GM12878 (cell line): ENCODE measurements around the gene GPBP1. TPM values are rescaled to one million over a fixed set of nuclear protein-coding genes. Genes with fewer than 3 reads are reported as not detected.
A peak's percentile ranks its signal among the peaks of the same experiment; 100 is the strongest.

Source experiments
- ATAC-seq: fragments of 200-7000 bp; cut with Tn5 transposase; 3 replicates; pipeline ENCODE4 v1.9.1; 2020; ENCODE audit warnings: mild to moderate bottlenecking, moderate library complexity
- BruUV-seq: library from RNA; stranded (reverse); fragments of 400-500 nt; replicated peaks from 2 replicates; lab custom pipeline; 2021; lab: Mats Ljungman, UMichigan
- CTCF ChIA-PET: fragments of 300-600 bp; sonication (Branson Sonifier 250); formaldehyde crosslinking; extraction: SDS; loops from one replicate; lab custom pipeline; 2021; ENCODE audit warnings: inconsistent platforms; lab: Yijun Ruan, JAX
- POLR2A ChIA-PET: fragments of 350-600 bp; formaldehyde crosslinking; extraction: SDS; loops from one replicate; lab custom pipeline; 2021; ENCODE audit warnings: inconsistent platforms; lab: Charles Lee
- RAD21 ChIA-PET: fragments of 300-600 bp; sonication (Branson Sonifier 250); formaldehyde crosslinking; loops from one replicate; lab custom pipeline; 2023; ENCODE audit warnings: antibody characterized with exemption; ENCODE audit not compliant: unreplicated experiment; lab: Charles Lee
- SMC1A ChIA-PET: fragments of 300-600 bp; sonication (Branson Sonifier 250); formaldehyde crosslinking; loops from one replicate; lab custom pipeline; 2023; ENCODE audit not compliant: unreplicated experiment, uncharacterized antibody; lab: Charles Lee
- DNase-seq: peaks from one replicate; pipeline ENCODE4 v3.0.0-alpha.2; 2011; ENCODE audit warnings: low read depth, low spot score
- FAIRE-seq: peaks from 3 replicates; lab custom pipeline; 2011; peaks lifted over from hg19 to GRCh38; lab: Jason Lieb, UNC
- H2AFZ ChIP-seq: 2 replicates; pipeline ENCODE4 v1.6.0; 2011; ENCODE audit warnings: low read depth, low read length, control low read depth; ENCODE audit not compliant: control insufficient read depth
- H3K27ac ChIP-seq: 2 replicates; pipeline ENCODE4 v1.5.1; 2011; ENCODE audit warnings: control low read depth; ENCODE audit not compliant: control insufficient read depth, insufficient read depth
- H3K27me3 ChIP-seq, 2 experiments: replicated peaks in 1 of 2; 2 replicates each; pipeline versions ENCODE4 v1.6.0 to v1.6.1; 2011; ENCODE audit warnings: low read length in 1 of 2; ENCODE audit not compliant: control insufficient read depth in 2 of 2, insufficient read depth in 2 of 2
- H3K36me3 ChIP-seq, 2 experiments: 2 replicates each; pipeline ENCODE4 v1.5.1; 2011; ENCODE audit warnings: low read length in 1 of 2; ENCODE audit not compliant: control insufficient read depth in 2 of 2, insufficient read depth in 2 of 2
- H3K4me1 ChIP-seq: 2 replicates; pipeline ENCODE4 v1.6.1; 2011; ENCODE audit warnings: mild to moderate bottlenecking, low read length, moderate library complexity, mixed read lengths; ENCODE audit not compliant: control insufficient read depth, insufficient read depth
- H3K4me2 ChIP-seq: 2 replicates; pipeline ENCODE4 v1.6.0; 2011; ENCODE audit warnings: control low read depth; ENCODE audit not compliant: control insufficient read depth, insufficient read depth
- H3K4me3 ChIP-seq: fragments of 200-600 bp; sonication (generic); 2 replicates; pipeline ENCODE4 v1.5.1; 2016
- H3K79me2 ChIP-seq: 2 replicates; pipeline ENCODE4 v1.6.0; 2011; ENCODE audit warnings: low read length; ENCODE audit not compliant: control insufficient read depth, insufficient read depth
- H3K9ac ChIP-seq: 2 replicates; pipeline ENCODE4 v1.8.0; 2011; ENCODE audit warnings: low read length, control low read depth, mixed read lengths; ENCODE audit not compliant: control insufficient read depth, insufficient read depth
- H3K9me3 ChIP-seq: replicated peaks from 3 replicates; pipeline ENCODE4 v1.5.1; 2011; ENCODE audit warnings: mild to moderate bottlenecking, low read length; ENCODE audit not compliant: control insufficient read depth, insufficient read depth
- H4K20me1 ChIP-seq: 2 replicates; pipeline ENCODE4 v1.6.0; 2011; ENCODE audit not compliant: control insufficient read depth, insufficient read depth
- ASH2L ChIP-seq: fragments of 300-600, 200-600 bp; sonication (generic); IDR thresholded peaks from 2 replicates; pipeline ENCODE4 v1.6.1; 2017; ENCODE audit warnings: low read depth, mild to moderate bottlenecking, borderline replicate concordance
- CBX3 ChIP-seq: fragments of 200-600 bp; sonication (generic); IDR thresholded peaks from 2 replicates; pipeline ENCODE4 v1.6.1; 2016; ENCODE audit warnings: low read depth, borderline replicate concordance
- CBX5 ChIP-seq: sonication (generic); IDR thresholded peaks from 2 replicates; pipeline ENCODE4 v1.6.1; 2016; ENCODE audit warnings: low read depth, moderate library complexity, mild to moderate bottlenecking, inconsistent platforms
- E2F4 ChIP-seq: IDR thresholded peaks from 2 replicates; pipeline ENCODE4 v1.6.1; 2012; ENCODE audit warnings: low read depth, low read length, improper control_type of control experiment
- FOS ChIP-seq: IDR thresholded peaks from 3 replicates; pipeline ENCODE4 v1.6.1; 2011; ENCODE audit warnings: borderline replicate concordance; ENCODE audit not compliant: insufficient read length; ENCODE audit errors: extremely low read depth
- FOXK2 ChIP-seq: fragments of 450-650 bp; IDR thresholded peaks from 2 replicates; pipeline ENCODE4 v1.6.1; 2017; ENCODE audit warnings: mild to moderate bottlenecking, moderate library complexity
- HDAC2 ChIP-seq: fragments of 200-600 bp; sonication (generic); IDR thresholded peaks from 2 replicates; pipeline ENCODE4 v1.6.1; 2017
- NFIC ChIP-seq: IDR thresholded peaks from 2 replicates; pipeline ENCODE4 v1.6.1; 2012; ENCODE audit warnings: low read depth, mild to moderate bottlenecking, inconsistent platforms, low read length, moderate library complexity
- NR2C1 ChIP-seq: fragments of 450-650 bp; IDR thresholded peaks from 2 replicates; pipeline ENCODE4 v1.6.1; 2017; ENCODE audit warnings: antibody characterized with exemption, mild to moderate bottlenecking, moderate library complexity
- PML ChIP-seq: IDR thresholded peaks from 2 replicates; pipeline ENCODE4 v1.6.1; 2012; ENCODE audit warnings: low read length, inconsistent platforms
- SUZ12 ChIP-seq: fragments of 200-600 bp; sonication (generic); IDR thresholded peaks from one replicate; pipeline ENCODE4 v1.6.1; 2018; ENCODE audit warnings: antibody characterized with exemption, mild to moderate bottlenecking; ENCODE audit not compliant: unreplicated experiment
- TCF3 ChIP-seq: IDR thresholded peaks from 2 replicates; pipeline ENCODE4 v1.6.1; 2012; ENCODE audit warnings: low read depth, mild to moderate bottlenecking, low read length, borderline replicate concordance; ENCODE audit not compliant: insufficient read depth
- USF2 ChIP-seq: IDR thresholded peaks from 2 replicates; pipeline ENCODE4 v1.6.1; 2011; ENCODE audit warnings: low read depth, low read length, improper control_type of control experiment, borderline replicate concordance
- ZBTB40 ChIP-seq: fragments of 450-650 bp; IDR thresholded peaks from 2 replicates; pipeline ENCODE4 v1.6.1; 2016; ENCODE audit warnings: mild to moderate bottlenecking, moderate library complexity, borderline replicate concordance
- ZNF217 ChIP-seq: fragments of 450-650 bp; IDR thresholded peaks from 2 replicates; pipeline ENCODE4 v1.6.1; 2017; ENCODE audit warnings: antibody characterized with exemption, mild to moderate bottlenecking
- ZNF384 ChIP-seq: IDR thresholded peaks from 2 replicates; pipeline ENCODE4 v1.6.1; 2012; ENCODE audit warnings: low read depth, mild to moderate bottlenecking, low read length, improper control_type of control experiment, borderline replicate concordance
- WGBS: methylation state at CpG from one replicate; pipeline ENCODE4 v1.1.6; 2016; ENCODE audit warnings: low lambda C conversion rate; ENCODE audit not compliant: insufficient replicate concordance, insufficient coverage; ENCODE audit errors: missing lambda C conversion rate; 5-methylcytosine and 5-hydroxymethylcytosine counted together
- in situ Hi-C: fragments of 300-500 bp; cut with MboI; formaldehyde crosslinking; loops from 9 replicates; pipeline ENCODE4 v1.14.3; 2018; ENCODE audit warnings: mixed read lengths
- intact Hi-C: fragments of 100-400 bp; cut with micrococcal nuclease; formaldehyde crosslinking; loops from one replicate; pipeline ENCODE4 v1.14.2; 2022; ENCODE audit not compliant: unreplicated experiment
- polyA plus RNA-seq, 11 experiments: library from polyadenylated mRNA; depleted of rRNA in 4 of 11; unstranded in 6 of 11; stranded (reverse) in 5 of 11; fragments of >200 nt; fragmentation: Nextera tagmentation in 4 of 11; fragmentation: Illumina TruSeq in 1 of 11; extraction: Ambion mirVana in 4 of 11; extraction: Trizol in 1 of 11; gene quantifications; 1 replicate in 1 of 11; 2 replicates in 10 of 11; pipeline versions ENCODE4 v1.2.1 to v1.2.3, GENCODE V29; 2011 to 2016; ENCODE audit warnings: inconsistent platforms in 2 of 11, missing spikeins in 2 of 11, low read depth in 1 of 11
- total RNA-seq, 4 experiments: library from RNA; depleted of rRNA in 3 of 4; stranded (reverse); fragments of >200 nt in 3 of 4; fragmentation: Illumina TruSeq in 1 of 4; extraction: Trizol in 1 of 4; gene quantifications; 2 replicates each; pipeline versions ENCODE4 v1.2.1 to v1.2.3, GENCODE V29; 2013 to 2021
- TF ChIP-seq, protein P1 (sequence below): IDR thresholded peaks from 2 replicates; pipeline ENCODE4 v1.6.1; 2011; ENCODE audit warnings: mild to moderate bottlenecking, low read depth, low read length, moderate library complexity; ENCODE audit not compliant: insufficient replicate concordance

The GPBP1 gene
- total and polyA plus RNA-seq, 10 of the 15 experiments (the other 5 are each of a cell fraction or from before 2014, with no cell fraction given), result 27.0 to 96.2 (median 55.4) TPM

DNA sequence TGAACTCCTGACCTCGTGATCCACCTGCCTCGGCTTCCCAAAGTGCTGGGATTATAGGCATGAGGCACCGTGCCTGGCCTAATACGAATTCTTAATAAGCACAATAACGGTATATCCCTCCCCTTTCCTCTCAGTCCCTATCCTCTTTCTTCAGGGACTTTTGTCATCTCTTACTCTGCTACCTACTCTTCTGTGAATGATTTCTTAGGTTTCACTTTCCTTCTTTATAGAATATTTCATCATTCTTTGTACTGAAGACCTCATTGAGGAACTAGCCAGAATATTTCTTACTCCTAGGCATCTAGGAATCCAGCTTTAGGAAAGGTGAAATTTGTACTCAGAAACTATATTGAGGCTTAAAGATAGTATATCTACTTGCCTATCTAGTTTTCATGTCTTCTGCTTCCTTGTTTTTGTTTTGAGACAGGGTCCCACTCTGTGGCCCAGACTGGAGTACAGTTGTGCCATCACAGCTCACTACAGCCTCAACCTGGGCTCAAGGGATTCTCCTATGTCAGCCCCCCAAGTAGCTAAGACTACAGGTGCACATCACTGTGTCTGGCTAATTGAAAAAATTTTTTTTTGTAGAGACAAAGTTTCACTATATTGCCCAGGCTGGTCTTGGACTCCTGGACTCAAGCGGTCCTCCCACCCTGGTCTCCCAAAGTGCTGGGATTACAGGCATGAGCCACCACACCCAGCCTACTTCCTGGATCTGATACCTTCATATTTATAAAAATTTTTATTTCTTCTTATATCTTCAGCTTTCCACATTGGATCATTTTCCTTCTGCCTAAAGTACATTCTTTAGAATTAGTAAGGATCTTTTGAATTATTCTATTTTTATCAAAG is 69.7 kb downstream of the GPBP1 start:
- CTCF ChIA-PET, result no interaction called here
- Histone ChIP-seq H3K9me3 (no peaks in the 10 kb centered on the region), H2AFZ (no peak overlapping the region), H3K27ac (no peak overlapping the region), H3K4me3 (no peak overlapping the region), H4K20me1 (no peaks in the 10 kb centered on the region), H3K36me3 (peaks cover 2 to 14% of the 10 kb centered on the region in 2 experiments), H3K27me3 (no peaks in the 10 kb centered on the region), H3K9ac (no peak overlapping the region), H3K4me2 (no peak overlapping the region), H3K4me1 (no peaks in the 10 kb centered on the region), H3K79me2 (no peaks in the 10 kb centered on the region)
- FAIRE-seq, result no peak
- SMC1A ChIA-PET, result no interaction called here
- POLR2A ChIA-PET, result no interaction called here
- 76% methylated on average over 6 of the region's 6 CpGs for WGBS
- in situ Hi-C loops (no loop called here), intact Hi-C loops (no loop called here)
- RAD21 ChIA-PET, result interaction anchor here (1.5 kb wide), 1 partner anchor 334 kb away, joined by 5 read pairs; no protein-coding TSS in a partner anchor
- peak; percentile 83 for ATAC-seq
- no peak for DNase-seq
- no TSS peak for BruUV-seq
- TF ChIP-seq NFIC (no peak), FOS (no peak), HDAC2 (no peak), ASH2L (no peak), E2F4 (no peak), FOXK2 (no peak), ZNF217 (no peak), TCF3 (no peak), ZNF384 (no peak), CBX3 (no peak), SUZ12 (no peak), ZBTB40 (no peak), CBX5 (no peak), USF2 (no peak), PML (no peak), NR2C1 (no peak)
- TF ChIP-seq, protein P1, sequence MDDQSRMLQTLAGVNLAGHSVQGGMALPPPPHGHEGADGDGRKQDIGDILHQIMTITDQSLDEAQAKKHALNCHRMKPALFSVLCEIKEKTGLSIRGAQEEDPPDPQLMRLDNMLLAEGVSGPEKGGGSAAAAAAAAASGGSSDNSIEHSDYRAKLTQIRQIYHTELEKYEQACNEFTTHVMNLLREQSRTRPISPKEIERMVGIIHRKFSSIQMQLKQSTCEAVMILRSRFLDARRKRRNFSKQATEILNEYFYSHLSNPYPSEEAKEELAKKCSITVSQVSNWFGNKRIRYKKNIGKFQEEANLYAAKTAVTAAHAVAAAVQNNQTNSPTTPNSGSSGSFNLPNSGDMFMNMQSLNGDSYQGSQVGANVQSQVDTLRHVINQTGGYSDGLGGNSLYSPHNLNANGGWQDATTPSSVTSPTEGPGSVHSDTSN, result no peak
